Liver (tissue), 3 donors: ENCODE results near the gene RB1.

Experiments used
- CTCF ChIP-seq: fragments of 150-350 bp; IDR thresholded peaks from 2 replicates; pipeline ENCODE4 v1.5.1; 2017; ENCODE audit warnings: improper control_type of control experiment, low read depth, low read length; ENCODE audit not compliant: missing input control
- EGR1 ChIP-seq, 2 donors: IDR thresholded peaks; 2 replicates each; pipeline ENCODE4 v1.6.1; 2016 to 2018; ENCODE audit warnings: antibody characterized with exemption in 2 of 2, low read depth in 2 of 2
- FOXA1 ChIP-seq: IDR thresholded peaks from 2 replicates; pipeline ENCODE4 v1.6.1; 2016; ENCODE audit warnings: antibody characterized with exemption
- GABPA ChIP-seq, 2 donors: IDR thresholded peaks in 1 of 2; conservative IDR thresholded peaks in 1 of 2; 2 replicates each; pipeline ENCODE4 v1.6.1; 2016; ENCODE audit warnings: antibody characterized with exemption in 2 of 2, mild to moderate bottlenecking in 1 of 2, moderate library complexity in 1 of 2
- JUND ChIP-seq, 2 donors: IDR thresholded peaks; 2 replicates each; pipeline ENCODE4 v1.6.1; 2016; ENCODE audit warnings: antibody characterized with exemption in 2 of 2
- RAD21 ChIP-seq, 2 donors: IDR thresholded peaks; 2 replicates each; pipeline ENCODE4 v1.6.1; 2016; ENCODE audit warnings: antibody characterized with exemption in 2 of 2, mild to moderate bottlenecking in 2 of 2
- REST ChIP-seq: IDR thresholded peaks from 2 replicates; pipeline ENCODE4 v1.6.1; 2016; ENCODE audit warnings: antibody characterized with exemption, mild to moderate bottlenecking
- RXRA ChIP-seq, 2 donors: IDR thresholded peaks; 2 replicates each; pipeline ENCODE4 v1.6.1; 2017 to 2018; ENCODE audit warnings: antibody characterized with exemption in 2 of 2, mild to moderate bottlenecking in 1 of 2
- SP1 ChIP-seq: IDR thresholded peaks from 2 replicates; pipeline ENCODE4 v1.6.1; 2018; ENCODE audit warnings: antibody characterized with exemption, mild to moderate bottlenecking
- TAF1 ChIP-seq: conservative IDR thresholded peaks from 2 replicates; pipeline ENCODE4 v1.6.1; 2016; ENCODE audit warnings: antibody characterized with exemption, mild to moderate bottlenecking
- YY1 ChIP-seq: IDR thresholded peaks from 2 replicates; pipeline ENCODE4 v1.6.1; 2016; ENCODE audit warnings: antibody characterized with exemption, mild to moderate bottlenecking
- TF ChIP-seq, protein P1 (sequence below): IDR thresholded peaks from 2 replicates; pipeline ENCODE4 v1.6.1; 2016; ENCODE audit warnings: antibody characterized with exemption
- TF ChIP-seq, protein P2 (sequence below): IDR thresholded peaks from 2 replicates; pipeline ENCODE4 v1.6.1; 2016; ENCODE audit warnings: antibody characterized with exemption
- donor health status: healthy.
- donor health status: healthy.

- TF ChIP-seq CTCF (no peak), EGR1 (IDR thresholded peaks at IDR 0.05; ENCODE audit: low read depth in 2 of 2) (no peak), SP1 (no peak), YY1 (no peak), FOXA1 (no peak), GABPA (IDR thresholded peaks at IDR 0.05 in 1 of 2, conservative IDR thresholded peaks at IDR 0.05 in 1 of 2) (no peak), REST (no peak), TAF1 (no peak), RXRA (IDR thresholded peaks at IDR 0.05) (no peak), JUND (IDR thresholded peaks at IDR 0.05) (no peak), RAD21 (IDR thresholded peaks at IDR 0.05) (no peak)
- TF ChIP-seq, protein P1, sequence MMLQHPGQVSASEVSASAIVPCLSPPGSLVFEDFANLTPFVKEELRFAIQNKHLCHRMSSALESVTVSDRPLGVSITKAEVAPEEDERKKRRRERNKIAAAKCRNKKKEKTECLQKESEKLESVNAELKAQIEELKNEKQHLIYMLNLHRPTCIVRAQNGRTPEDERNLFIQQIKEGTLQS = no peak
- TF ChIP-seq, protein P2, sequence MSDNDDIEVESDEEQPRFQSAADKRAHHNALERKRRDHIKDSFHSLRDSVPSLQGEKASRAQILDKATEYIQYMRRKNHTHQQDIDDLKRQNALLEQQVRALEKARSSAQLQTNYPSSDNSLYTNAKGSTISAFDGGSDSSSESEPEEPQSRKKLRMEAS = no peak
Measured at GRCh38 chr13:48504606-48505005, 201.1 kb downstream of the RB1 start.
